Endothelial cell of hepatic sinusoid (primary cell): ENCODE data around the gene MORC2.

Experiments
- in situ Hi-C: cut with HindIII; loops from 2 replicates; pipeline ENCODE4 v1.10.0; 2017; ENCODE audit warnings: low sequenced_read_pairs

Gene MORC2

GRCh38 chr22:30923168-30923900, 45.2 kb downstream of the MORC2 start:
- in situ Hi-C loops, result no loop called here

DNA sequence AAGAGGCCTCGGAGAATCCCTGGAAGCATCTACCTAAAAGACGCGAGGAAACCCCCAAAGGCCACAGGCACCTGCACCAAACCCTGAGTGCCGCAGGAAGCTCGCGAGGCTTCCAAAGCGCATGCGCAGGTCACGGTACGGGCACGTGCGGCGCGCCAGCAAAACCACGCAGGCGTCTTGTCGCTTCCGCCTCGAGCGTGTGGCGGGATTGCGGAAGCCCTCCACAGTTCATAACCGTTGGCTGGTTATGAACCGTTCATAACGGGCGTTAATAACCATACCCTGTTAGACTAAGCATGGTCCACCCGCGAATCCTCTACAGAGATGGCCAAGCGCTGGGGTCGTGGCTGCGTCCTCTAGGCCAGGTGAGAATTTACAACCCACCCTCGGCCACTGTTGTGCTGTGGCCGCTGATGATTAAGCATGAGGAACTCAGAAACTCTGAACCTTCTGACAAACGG, 46.4 kb downstream of the MORC2 start:
- in situ Hi-C loops, result no loop called here

DNA sequence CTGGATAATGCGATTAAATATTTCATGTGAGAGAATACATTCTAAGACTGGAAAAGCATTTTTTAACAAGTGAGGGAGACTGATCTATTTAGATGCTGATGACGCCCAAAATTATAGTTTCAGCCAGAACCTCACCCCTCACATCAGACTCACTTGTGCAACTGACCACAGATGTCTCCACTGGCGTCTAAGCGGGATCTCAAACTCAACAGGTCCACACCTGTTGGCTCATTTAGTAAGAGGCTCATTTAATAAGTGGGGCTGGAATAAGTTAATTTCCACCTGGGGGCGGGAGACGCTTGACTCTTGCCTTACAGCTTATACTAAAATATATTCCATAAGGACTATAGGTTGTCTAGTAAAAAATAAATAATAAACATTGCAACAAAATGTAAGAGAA, 47.5 kb downstream of the MORC2 start:
- in situ Hi-C loops, result no loop called here

- in situ Hi-C loops, result no loop called here
Observed at GRCh38 chr22:30920407-30920806, 48.2 kb downstream of the MORC2 start.

DNA sequence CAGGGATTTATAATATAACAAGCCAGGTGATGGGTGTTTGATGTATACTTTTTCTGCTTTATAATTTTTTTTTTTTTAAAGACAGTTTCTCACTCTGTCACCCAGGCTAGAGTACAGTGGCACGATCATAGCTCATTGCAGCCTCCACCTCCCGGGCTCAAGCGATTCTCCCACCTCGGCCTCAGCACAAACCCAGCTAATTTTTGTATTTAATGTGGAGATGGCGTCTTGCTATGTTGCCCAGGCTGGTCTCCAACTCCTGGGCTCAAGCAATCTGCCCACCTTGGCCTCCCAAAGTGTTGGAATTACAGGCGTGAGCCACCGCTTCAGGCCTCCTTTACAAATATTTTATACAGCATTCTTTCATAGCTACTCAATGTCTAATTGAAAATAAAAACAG, 48.6 kb downstream of the MORC2 start:
- in situ Hi-C loops, result no loop called here

- in situ Hi-C loops, result no loop called here
Observed at GRCh38 chr22:30918761-30919160, 49.8 kb downstream of the MORC2 start.

- in situ Hi-C loops, result no loop called here
Observed at GRCh38 chr22:30910358-30910757, 58.2 kb downstream of the MORC2 start.

DNA sequence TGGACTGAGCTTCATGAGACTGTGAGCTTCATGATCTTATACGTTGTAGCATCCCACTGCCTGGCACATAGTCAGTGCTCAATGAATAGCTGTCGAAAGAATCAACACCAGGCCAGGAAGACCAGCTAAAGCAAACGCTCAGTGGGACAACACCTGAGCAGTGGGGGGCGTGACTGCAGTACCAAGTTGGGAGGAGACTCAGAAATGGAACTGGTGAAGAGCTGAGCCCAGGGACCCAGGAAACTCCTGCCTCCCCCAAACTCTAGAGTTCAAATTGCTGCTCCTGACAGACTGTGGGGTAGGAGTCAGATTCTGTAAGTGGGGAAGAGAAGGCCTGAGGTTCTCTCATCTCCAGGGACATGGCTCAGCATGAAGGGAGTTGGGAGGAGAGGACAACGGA, 59.3 kb downstream of the MORC2 start:
- in situ Hi-C loops, result no loop called here

- in situ Hi-C loops, result no loop called here
Observed at GRCh38 chr22:30908051-30908461, 60.5 kb downstream of the MORC2 start.

DNA sequence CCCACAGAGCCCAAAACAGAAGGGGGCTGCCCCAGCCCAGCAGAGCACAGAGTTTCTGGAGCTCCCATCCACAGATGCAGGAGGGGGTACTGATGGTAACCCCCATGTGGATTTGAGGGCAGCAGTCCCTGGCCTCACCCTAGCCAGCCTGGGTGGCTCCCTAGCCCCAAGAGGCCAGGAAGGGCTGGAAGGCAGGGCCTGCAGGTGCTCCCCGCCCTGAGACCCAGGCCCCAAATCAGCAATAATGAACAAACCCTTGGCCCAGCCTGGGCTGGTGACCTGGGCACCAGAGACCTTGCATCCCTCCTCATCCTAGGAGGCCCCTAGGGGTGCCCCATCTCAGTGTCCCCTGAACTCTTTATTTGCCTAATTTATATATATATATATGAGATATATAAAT, 61.6 kb downstream of the MORC2 start:
- in situ Hi-C loops, result no loop called here

DNA sequence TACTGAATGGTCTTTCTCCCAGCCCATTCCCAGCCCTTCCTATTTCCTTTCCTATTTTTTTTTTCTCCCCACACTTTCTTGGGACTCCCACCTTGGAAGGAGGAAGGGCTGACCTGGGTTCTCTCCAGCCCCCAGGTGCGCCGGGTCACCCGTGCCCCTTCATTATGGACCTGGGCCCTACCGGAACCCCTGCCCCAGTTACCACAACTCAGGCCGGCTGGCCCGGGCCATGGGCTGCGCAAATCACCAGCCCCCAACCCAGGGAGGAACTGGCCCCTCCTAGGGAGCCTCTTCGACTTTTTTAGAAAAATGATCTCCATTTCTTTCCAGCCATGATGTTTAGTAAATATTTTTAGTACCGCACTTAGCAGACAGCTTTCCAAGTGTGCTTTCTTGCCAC, 62.2 kb downstream of the MORC2 start:
- in situ Hi-C loops, result no loop called here

DNA sequence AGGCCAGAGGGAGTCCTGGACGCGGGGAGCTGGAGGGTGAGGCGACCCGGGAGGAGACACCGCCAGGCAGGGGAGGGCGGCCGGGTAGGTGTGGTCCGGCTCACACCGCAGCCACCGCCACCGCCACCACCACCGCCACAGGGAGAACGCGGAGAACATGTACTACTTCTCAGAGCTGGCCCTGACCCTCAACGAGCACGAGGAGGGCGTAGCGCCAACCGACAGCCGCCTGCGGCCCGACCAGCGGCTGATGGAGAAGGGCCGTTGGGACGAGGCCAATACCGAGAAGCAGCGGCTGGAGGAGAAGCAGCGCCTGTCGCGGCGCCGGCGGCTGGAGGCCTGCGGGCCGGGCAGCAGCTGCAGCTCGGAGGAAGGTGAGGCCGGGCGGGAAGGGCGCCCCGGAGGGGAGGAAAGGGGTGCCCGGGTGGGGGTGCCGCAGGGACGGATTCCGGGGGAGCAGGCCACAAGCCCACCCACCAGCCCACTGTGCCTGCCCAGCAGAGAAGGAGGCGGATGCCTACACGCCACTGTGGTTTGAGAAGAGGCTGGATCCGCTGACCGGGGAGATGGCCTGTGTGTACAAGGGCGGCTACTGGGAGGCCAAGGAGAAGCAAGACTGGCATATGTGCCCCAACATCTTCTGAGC, 62.8 kb downstream of the MORC2 start:
- in situ Hi-C loops, result no loop called here

- in situ Hi-C loops, result no loop called here
Observed at GRCh38 chr22:30903876-30904460, 64.6 kb downstream of the MORC2 start.

GRCh38 chr22:30902496-30903357, 65.8 kb downstream of the MORC2 start:
- in situ Hi-C loops, result no loop called here

DNA sequence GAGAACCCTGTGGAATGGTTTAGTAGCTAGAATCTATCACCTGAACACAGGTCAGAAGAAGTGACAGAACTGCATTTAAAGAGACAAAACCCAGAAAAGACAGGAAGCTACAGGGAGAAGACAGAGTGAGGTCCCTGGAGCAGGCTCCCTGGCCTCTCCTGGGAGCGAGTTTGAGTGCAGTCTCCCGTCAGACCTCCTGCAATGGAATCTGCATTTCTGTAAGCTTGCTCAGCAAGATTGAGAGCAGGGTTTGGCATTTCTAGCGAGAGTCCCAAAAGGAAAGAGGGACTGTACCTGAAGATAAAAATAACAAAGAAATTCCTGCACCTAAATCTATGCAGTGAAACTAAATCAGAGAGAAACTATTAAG, 74.2 kb downstream of the MORC2 start:
- in situ Hi-C loops, result loop anchor here (5.0 kb wide), 1 partner anchor 58 kb away; no protein-coding TSS in a partner anchor

DNA sequence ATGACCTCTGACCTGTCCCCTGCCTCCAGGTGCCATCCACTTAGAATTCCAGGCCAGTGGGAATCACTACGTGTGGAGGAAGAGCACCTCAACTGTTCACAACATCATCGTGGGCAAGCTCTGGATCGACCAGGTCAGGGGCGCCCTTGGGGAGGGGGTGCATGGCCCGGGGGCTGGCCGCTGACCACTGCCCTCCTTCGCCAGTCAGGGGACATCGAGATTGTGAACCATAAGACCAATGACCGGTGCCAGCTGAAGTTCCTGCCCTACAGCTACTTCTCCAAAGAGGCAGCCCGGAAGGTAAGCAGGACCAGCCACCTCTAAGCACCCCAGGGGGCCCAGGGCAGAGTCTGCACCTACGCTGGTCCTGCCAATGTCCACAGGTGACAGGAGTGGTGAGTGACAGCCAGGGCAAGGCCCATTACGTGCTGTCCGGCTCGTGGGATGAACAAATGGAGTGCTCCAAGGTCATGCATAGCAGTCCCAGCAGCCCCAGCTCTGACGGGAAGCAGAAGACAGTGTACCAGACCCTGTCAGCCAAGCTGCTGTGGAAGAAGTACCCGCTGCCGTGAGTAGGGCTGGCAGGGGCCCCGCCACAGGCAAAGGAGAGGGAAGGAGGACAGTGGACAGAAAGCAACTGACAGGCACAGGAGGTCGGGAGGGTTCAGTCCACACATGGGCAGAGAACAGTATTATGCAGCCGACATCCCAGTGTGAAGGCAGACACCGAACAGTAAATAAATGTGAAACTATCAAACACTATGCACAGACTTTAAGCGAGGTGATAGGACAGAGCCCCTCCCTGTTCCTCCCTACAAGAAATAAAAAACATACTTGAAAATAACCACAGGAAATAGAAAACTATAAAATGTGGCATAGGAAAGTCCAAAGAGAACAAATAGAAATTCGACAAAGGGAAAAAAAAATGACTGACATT, 74.9 kb downstream of the MORC2 start:
- in situ Hi-C loops, result loop anchor here (5.0 kb wide), 1 partner anchor 59 kb away; no protein-coding TSS in a partner anchor

- in situ Hi-C loops, result loop anchor here (5.0 kb wide), 1 partner anchor 60 kb away; no protein-coding TSS in a partner anchor
Observed at GRCh38 chr22:30892731-30893221, 75.8 kb downstream of the MORC2 start.

DNA sequence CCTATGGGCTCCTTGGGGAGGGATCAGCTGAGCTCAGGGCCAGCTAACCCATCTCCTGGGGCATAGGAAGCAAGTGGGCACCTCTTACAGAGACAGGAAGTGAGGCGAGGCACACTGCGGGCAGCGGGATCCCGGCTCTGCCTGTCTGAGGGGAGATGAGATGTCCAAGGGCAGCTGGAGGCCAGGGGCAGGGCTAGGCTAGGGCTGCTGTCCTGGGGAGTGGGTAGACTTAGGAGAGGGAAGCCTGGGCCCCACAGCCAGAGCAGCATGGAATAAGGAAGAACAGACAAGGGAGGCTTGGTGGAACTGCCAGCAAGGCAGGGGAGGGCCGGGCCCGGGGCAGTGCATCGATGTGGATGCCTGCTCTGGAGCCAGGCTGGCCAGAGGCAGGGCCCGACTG, 76.3 kb downstream of the MORC2 start:
- in situ Hi-C loops, result loop anchor here (5.0 kb wide), 1 partner anchor 60 kb away; no protein-coding TSS in a partner anchor

GRCh38 chr22:30891781-30892180, 76.8 kb downstream of the MORC2 start:
- in situ Hi-C loops, result loop anchor here (5.0 kb wide), 1 partner anchor 61 kb away; no protein-coding TSS in a partner anchor

DNA sequence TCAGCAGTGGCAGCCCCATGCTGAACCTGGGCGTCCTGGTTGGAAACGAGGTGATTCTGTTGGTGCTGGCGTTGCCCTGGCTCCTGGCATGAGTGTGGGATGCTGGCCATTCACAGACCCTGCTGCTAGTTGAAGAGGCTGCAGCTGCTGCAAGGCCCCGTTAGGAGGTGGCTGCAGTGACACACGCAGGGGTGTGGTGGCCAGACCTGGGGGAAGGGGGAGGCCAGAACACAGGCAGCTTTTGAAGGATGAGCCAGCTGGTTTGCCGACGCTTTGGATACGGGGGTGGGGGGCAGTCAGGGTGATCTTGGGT, 77.2 kb downstream of the MORC2 start:
- in situ Hi-C loops, result loop anchor here (5.0 kb wide), 1 partner anchor 61 kb away; no protein-coding TSS in a partner anchor
